Sigmoid colon (tissue), 4 donors: Measurements from ENCODE around the gene GLRA3.

ENCODE experiments used
- EP300 ChIP-seq, 4 donors: sonication (generic); formaldehyde crosslinking; IDR thresholded peaks; one replicate each; pipeline ENCODE4 v1.6.1; 2017; ENCODE audit warnings: antibody characterized with exemption in 4 of 4
- POLR2A ChIP-seq, 2 donors: fragments of 450-650 bp; IDR thresholded peaks; one replicate each; pipeline ENCODE4 v1.6.1; 2016; ENCODE audit warnings: antibody characterized with exemption in 2 of 2, mild to moderate bottlenecking in 2 of 2, moderate library complexity in 2 of 2
- POLR2AphosphoS5 ChIP-seq, 4 donors: sonication (generic); formaldehyde crosslinking; IDR thresholded peaks; one replicate each; pipeline ENCODE4 v1.6.1; 2017; ENCODE audit warnings: antibody characterized with exemption in 4 of 4
- TF ChIP-seq, protein P1 (sequence below), 4 experiments: fragments of 450-650 bp in 3 of 4; fragments of 200-600 bp in 1 of 4; IDR thresholded peaks; one replicate each; pipeline ENCODE4 v1.5.1; 2016 to 2019; ENCODE audit warnings: antibody characterized with exemption in 4 of 4, mild to moderate bottlenecking in 3 of 4, moderate library complexity in 2 of 4

DNA sequence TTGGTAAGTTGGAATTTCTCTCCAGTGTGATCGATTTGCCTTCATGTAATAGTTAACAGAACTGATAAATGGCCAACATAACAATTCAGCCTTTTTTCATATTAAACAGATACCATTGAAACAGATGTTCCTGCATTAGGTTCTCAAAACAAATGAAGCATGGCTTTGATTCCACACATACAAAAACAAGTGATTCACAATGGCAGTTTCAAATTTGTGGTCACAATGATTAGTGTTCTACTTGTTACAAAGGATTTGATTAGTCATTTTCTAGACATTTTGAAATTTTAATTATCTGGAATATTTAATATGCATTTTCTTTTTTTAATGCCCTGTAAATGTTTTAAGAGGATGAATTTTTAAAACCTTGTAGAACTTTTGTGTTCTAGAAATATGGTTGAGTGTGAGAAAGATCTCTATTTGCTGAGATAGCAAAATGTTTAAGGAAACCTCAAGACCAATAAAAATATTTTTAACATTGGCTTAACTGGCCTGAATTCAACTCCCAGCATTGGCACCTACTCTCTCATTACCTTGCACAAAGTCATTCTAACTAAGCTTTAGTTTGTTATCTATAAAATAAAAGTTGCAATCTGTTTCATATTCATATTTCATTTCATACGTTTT lies 18.9 kb upstream of the GLRA3 start:
- TF ChIP-seq, protein P1, sequence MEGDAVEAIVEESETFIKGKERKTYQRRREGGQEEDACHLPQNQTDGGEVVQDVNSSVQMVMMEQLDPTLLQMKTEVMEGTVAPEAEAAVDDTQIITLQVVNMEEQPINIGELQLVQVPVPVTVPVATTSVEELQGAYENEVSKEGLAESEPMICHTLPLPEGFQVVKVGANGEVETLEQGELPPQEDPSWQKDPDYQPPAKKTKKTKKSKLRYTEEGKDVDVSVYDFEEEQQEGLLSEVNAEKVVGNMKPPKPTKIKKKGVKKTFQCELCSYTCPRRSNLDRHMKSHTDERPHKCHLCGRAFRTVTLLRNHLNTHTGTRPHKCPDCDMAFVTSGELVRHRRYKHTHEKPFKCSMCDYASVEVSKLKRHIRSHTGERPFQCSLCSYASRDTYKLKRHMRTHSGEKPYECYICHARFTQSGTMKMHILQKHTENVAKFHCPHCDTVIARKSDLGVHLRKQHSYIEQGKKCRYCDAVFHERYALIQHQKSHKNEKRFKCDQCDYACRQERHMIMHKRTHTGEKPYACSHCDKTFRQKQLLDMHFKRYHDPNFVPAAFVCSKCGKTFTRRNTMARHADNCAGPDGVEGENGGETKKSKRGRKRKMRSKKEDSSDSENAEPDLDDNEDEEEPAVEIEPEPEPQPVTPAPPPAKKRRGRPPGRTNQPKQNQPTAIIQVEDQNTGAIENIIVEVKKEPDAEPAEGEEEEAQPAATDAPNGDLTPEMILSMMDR (IDR thresholded peaks at IDR 0.05), result no peak
- TF ChIP-seq POLR2AphosphoS5 (IDR thresholded peaks at IDR 0.05) (no peak), POLR2A (IDR thresholded peaks at IDR 0.05) (no peak), EP300 (IDR thresholded peaks at IDR 0.05) (no peak)
